HCT116 (cell line): ENCODE data around the gene TCF7L2. TPM values are rescaled to one million over a fixed set of nuclear protein-coding genes. Genes with fewer than 3 reads are reported as not detected.

Experiments
- ATAC-seq: fragments of 200-7000 bp; cut with Tn5 transposase; 2 replicates; pipeline ENCODE4 v1.9.1; 2020; ENCODE audit warnings: mild to moderate bottlenecking, moderate library complexity
- BruUV-seq: library from RNA; stranded (reverse); fragments of 400-500 nt; replicated peaks from 2 replicates; lab custom pipeline; 2021; lab: Mats Ljungman, UMichigan
- CTCF ChIA-PET: fragments of 300-600 bp; sonication (Branson Sonifier 250); formaldehyde crosslinking; loops from one replicate; lab custom pipeline; 2021; ENCODE audit warnings: antibody characterized with exemption; lab: Charles Lee
- POLR2A ChIA-PET: fragments of 300-600, 350-600 bp; sonication (Branson Sonifier 250); formaldehyde crosslinking; loops from one replicate; lab custom pipeline; 2021; ENCODE audit warnings: antibody characterized with exemption; lab: Charles Lee
- RAD21 ChIA-PET, 2 experiments: fragments of 300-600 bp; sonication (Branson Sonifier 250); formaldehyde crosslinking; loops; one replicate each; lab custom pipeline; 2023; ENCODE audit warnings: low total read pairs in 2 of 2; ENCODE audit not compliant: uncharacterized antibody in 2 of 2, unreplicated experiment in 2 of 2, low non-redundant PET in 1 of 2; lab: Charles Lee
- DNase-seq: peaks from one replicate; pipeline ENCODE4 v3.0.0-alpha.2; 2010; ENCODE audit warnings: low read depth, low spot score
- H2AFZ ChIP-seq: fragments of 200-600 bp; shearing (Covaris generic), sonication (generic); 2 replicates; pipeline ENCODE4 v1.6.1; 2017; ENCODE audit warnings: low read depth, mixed run types, mixed read lengths, antibody characterized with exemption, low read length; ENCODE audit not compliant: poor library complexity, severe bottlenecking
- H3K27ac ChIP-seq: 2 replicates; pipeline ENCODE4 v1.5.1; 2012; ENCODE audit warnings: low read depth, low read length
- H3K27me3 ChIP-seq: fragments of 200-600 bp; sonication (generic); 2 replicates; pipeline ENCODE4 v1.6.1; 2016; ENCODE audit warnings: mixed run types, low read length, mixed read lengths; ENCODE audit not compliant: insufficient read depth
- H3K36me3 ChIP-seq, 2 experiments: fragments of 200-500 bp in 1 of 2; fragments of 200-600 bp in 1 of 2; sonication (Bioruptor generic) in 1 of 2; sonication (generic) in 1 of 2; 2 replicates each; pipeline versions ENCODE4 v1.5.1 to v1.6.1; 2014 to 2016; ENCODE audit warnings: low read length in 2 of 2, inconsistent platforms in 1 of 2, mixed read lengths in 1 of 2, mixed run types in 1 of 2; ENCODE audit not compliant: insufficient read depth in 2 of 2, control insufficient read depth in 1 of 2
- H3K4me1 ChIP-seq, 2 experiments: fragments of 200-600 bp in 1 of 2; sonication (generic) in 1 of 2; 2 replicates each; pipeline versions ENCODE4 v1.5.1 to v1.6.1; 2012 to 2017; ENCODE audit warnings: low read length in 2 of 2, inconsistent platforms in 1 of 2, mild to moderate bottlenecking in 1 of 2, mixed read lengths in 1 of 2, mixed run types in 1 of 2, moderate library complexity in 1 of 2; ENCODE audit not compliant: insufficient read depth in 2 of 2, control insufficient read depth in 1 of 2
- H3K4me2 ChIP-seq: fragments of 200-600 bp; sonication (generic); 2 replicates; pipeline ENCODE4 v1.6.1; 2017; ENCODE audit warnings: mixed run types, low read length, mixed read lengths
- H3K4me3 ChIP-seq, 2 experiments: fragments of 200-600 bp in 1 of 2; sonication (generic) in 1 of 2; replicated peaks in 1 of 2; 2 replicates each; pipeline ENCODE4 v1.5.1; 2011 to 2016; ENCODE audit warnings: low read length in 2 of 2, control low read depth in 1 of 2, low read depth in 1 of 2, mild to moderate bottlenecking in 1 of 2, mixed read lengths in 1 of 2, mixed run types in 1 of 2
- H3K79me2 ChIP-seq: fragments of 200-600 bp; sonication (generic); 2 replicates; pipeline ENCODE4 v1.6.1; 2017; ENCODE audit warnings: mild to moderate bottlenecking, mixed run types, low read length, moderate library complexity, mixed read lengths; ENCODE audit not compliant: insufficient read depth
- H3K9ac ChIP-seq: fragments of 200-600 bp; sonication (generic); 2 replicates; pipeline ENCODE4 v1.6.1; 2016; ENCODE audit warnings: low read length, mixed read lengths
- H3K9me2 ChIP-seq: fragments of 200-600 bp; sonication (generic), shearing (Covaris generic); 2 replicates; pipeline ENCODE4 v1.6.1; 2017; ENCODE audit warnings: mixed run types, mild to moderate bottlenecking, moderate library complexity; ENCODE audit not compliant: insufficient read depth
- H3K9me3 ChIP-seq, 2 experiments: fragments of 200-500 bp in 1 of 2; fragments of 200-600 bp in 1 of 2; sonication (Bioruptor generic) in 1 of 2; sonication (generic) in 1 of 2; 2 replicates each; pipeline ENCODE4 v1.6.1; 2014 to 2017; ENCODE audit warnings: low read length in 2 of 2, mixed read lengths in 2 of 2, inconsistent platforms in 1 of 2, low read depth in 1 of 2, mild to moderate bottlenecking in 1 of 2, mixed run types in 1 of 2, moderate library complexity in 1 of 2; ENCODE audit not compliant: control insufficient read depth in 1 of 2, insufficient read depth in 1 of 2
- H4K20me1 ChIP-seq: fragments of 200-600 bp; sonication (generic), shearing (Covaris generic); 2 replicates; pipeline ENCODE4 v1.6.1; 2017; ENCODE audit warnings: mixed run types, mild to moderate bottlenecking, moderate library complexity; ENCODE audit not compliant: insufficient read depth
- ATF3 ChIP-seq: IDR thresholded peaks from 2 replicates; pipeline ENCODE4 v1.6.1; 2012
- CBX3 ChIP-seq: IDR thresholded peaks from 2 replicates; pipeline ENCODE4 v1.6.1; 2012; ENCODE audit warnings: low read depth
- CTCF ChIP-seq, 3 experiments: fragments of 200-600 bp in 1 of 3; sonication (generic) in 1 of 3; IDR thresholded peaks in 2 of 3; conservative IDR thresholded peaks in 1 of 3; 2 replicates each; pipeline ENCODE4 v1.5.1; 2012 to 2017; ENCODE audit warnings: low read depth in 2 of 3, low read length in 2 of 3, antibody characterized with exemption in 1 of 3, borderline replicate concordance in 1 of 3, control low read depth in 1 of 3, mild to moderate bottlenecking in 1 of 3, mixed read lengths in 1 of 3, mixed run types in 1 of 3, moderate library complexity in 1 of 3; ENCODE audit not compliant: insufficient read depth in 1 of 3
- EGR1 ChIP-seq: IDR thresholded peaks from 2 replicates; pipeline ENCODE4 v1.6.1; 2012; ENCODE audit warnings: low read depth
- EZH2phosphoT487 ChIP-seq: fragments of 200-600 bp; IDR thresholded peaks from 2 replicates; pipeline ENCODE4 v1.6.1; 2018; ENCODE audit warnings: antibody characterized with exemption, borderline replicate concordance
- POLR2A ChIP-seq: IDR thresholded peaks from 2 replicates; pipeline ENCODE4 v1.7.0; 2011; ENCODE audit warnings: borderline replicate concordance; ENCODE audit not compliant: insufficient read depth, insufficient read length; ENCODE audit errors: extremely low read depth
- POLR2AphosphoS5 ChIP-seq: IDR thresholded peaks from 2 replicates; pipeline ENCODE4 v1.6.1; 2011; ENCODE audit warnings: mild to moderate bottlenecking, low read depth, low read length, moderate library complexity
- RAD21 ChIP-seq: IDR thresholded peaks from 2 replicates; pipeline ENCODE4 v1.6.1; 2012; ENCODE audit warnings: low read depth, mild to moderate bottlenecking
- REST ChIP-seq: IDR thresholded peaks from 2 replicates; pipeline ENCODE4 v1.6.1; 2012; ENCODE audit warnings: low read depth
- SIN3A ChIP-seq: IDR thresholded peaks from 2 replicates; pipeline ENCODE4 v1.6.1; 2012; ENCODE audit warnings: low read depth
- SRF ChIP-seq: IDR thresholded peaks from 2 replicates; pipeline ENCODE4 v1.6.1; 2012; ENCODE audit warnings: low read depth
- TCF7L2 ChIP-seq: IDR thresholded peaks from 2 replicates; pipeline ENCODE4 v1.7.0; 2011; ENCODE audit warnings: borderline replicate concordance, inconsistent platforms; ENCODE audit not compliant: insufficient read depth, insufficient read length; ENCODE audit errors: extremely low read depth
- ZNF274 ChIP-seq: fragments of 200-500 bp; sonication (Bioruptor generic); IDR thresholded peaks from 2 replicates; pipeline ENCODE4 v1.6.1; 2014; ENCODE audit warnings: mild to moderate bottlenecking, low read depth, low read length, inconsistent platforms
- intact Hi-C: fragments of 100-400 bp; cut with micrococcal nuclease; formaldehyde crosslinking; loops from 2 replicates; pipeline ENCODE4 v1.10.0; 2022
- total RNA-seq: library from RNA; stranded (reverse); gene quantifications from one replicate; pipeline ENCODE4 v1.2.1, GENCODE V29; 2021; ENCODE audit not compliant: unreplicated experiment

Gene TCF7L2
- total RNA-seq, 1 experiment from 2014 or later, result 164 TPM

GRCh38 chr10:113182154-113182553 lies 232.1 kb downstream of the TCF7L2 start:
- DNase-seq (no peak), ATAC-seq (no peak)
- no peaks in the 10 kb centered on the region for H3K9me3 ChIP-seq
- no peaks in the 10 kb centered on the region for H3K9me2 ChIP-seq
- intact Hi-C loops, result no loop called here
- no peak overlapping the region for H3K9ac ChIP-seq
- ChIA-PET RAD21 (no interaction called here), POLR2A (no interaction called here), CTCF (no interaction called here)
- no peak overlapping the region for H3K27ac ChIP-seq
- H4K20me1 ChIP-seq, result no peaks in the 10 kb centered on the region
- no TSS peak for BruUV-seq
- TF ChIP-seq EGR1, result no peak
- no peaks in the 10 kb centered on the region for H3K79me2 ChIP-seq
- no peak overlapping the region for H3K4me2 ChIP-seq
- no peaks in the 10 kb centered on the region for H3K27me3 ChIP-seq
- H3K36me3 ChIP-seq, result no peaks in the 10 kb centered on the region
- H2AFZ ChIP-seq, result no peak overlapping the region
- no peak overlapping the region for H3K4me3 ChIP-seq
- no peaks in the 10 kb centered on the region for H3K4me1 ChIP-seq

DNA sequence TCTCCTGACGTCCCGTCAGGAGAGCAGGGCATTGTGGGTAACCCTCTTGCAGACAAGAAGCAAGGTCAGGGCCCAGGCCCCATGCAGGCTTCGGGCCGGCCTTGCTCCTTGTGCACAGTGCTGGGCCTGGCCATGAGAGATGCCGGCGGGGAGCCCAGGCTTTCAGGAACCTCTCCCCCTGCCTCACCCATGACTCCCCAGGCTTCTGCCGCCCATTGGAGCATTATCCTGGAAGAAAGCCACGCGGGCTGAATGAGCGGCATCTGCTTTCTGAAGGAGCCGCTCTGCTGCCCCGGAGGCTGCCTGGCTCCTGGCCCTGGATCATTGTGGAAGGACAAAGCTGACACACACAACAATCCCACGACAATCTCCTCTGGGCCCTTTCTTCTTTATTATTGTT lies 233.5 kb downstream of the TCF7L2 start:
- no peaks in the 10 kb centered on the region for H3K9me3 ChIP-seq
- H2AFZ ChIP-seq, result no peak overlapping the region
- no peaks in the 10 kb centered on the region for H3K27me3 ChIP-seq
- ATAC-seq (no peak), DNase-seq (no peak)
- H3K9me2 ChIP-seq, result no peaks in the 10 kb centered on the region
- H3K27ac ChIP-seq, result no peak overlapping the region
- no peak overlapping the region for H3K4me2 ChIP-seq
- H3K9ac ChIP-seq, result no peak overlapping the region
- no TSS peak for BruUV-seq
- H3K4me1 ChIP-seq, result no peaks in the 10 kb centered on the region
- intact Hi-C loops, result no loop called here
- no peak overlapping the region for H3K4me3 ChIP-seq
- no peaks in the 10 kb centered on the region for H3K79me2 ChIP-seq
- ChIA-PET POLR2A (no interaction called here), RAD21 (no interaction called here), CTCF (no interaction called here)
- H3K36me3 ChIP-seq, result no peaks in the 10 kb centered on the region
- no peaks in the 10 kb centered on the region for H4K20me1 ChIP-seq
- TF ChIP-seq POLR2AphosphoS5 (no peak), CTCF (IDR thresholded peaks at IDR 0.05 in 2 of 3, conservative IDR thresholded peaks at IDR 0.05 in 1 of 3; ENCODE audit: borderline replicate concordance in 1 of 3, insufficient read depth in 1 of 3, low read depth in 2 of 3, low read length in 2 of 3) (no peak), SRF (no peak), CBX3 (no peak), SIN3A (no peak), ZNF274 (no peak), RAD21 (no peak), POLR2A (no peak), EZH2phosphoT487 (no peak), REST (no peak), TCF7L2 (no peak), ATF3 (no peak)
